PC-3 (cell line): ENCODE measurements around the gene CLOCK. TPM values are rescaled to one million over a fixed set of nuclear protein-coding genes. Genes with fewer than 3 reads are reported as not detected.

ENCODE experiments used
- ATAC-seq: fragments of 200-7000 bp; cut with Tn5 transposase; 2 replicates; pipeline ENCODE4 v1.9.1; 2020; ENCODE audit warnings: mild to moderate bottlenecking, moderate library complexity
- BruUV-seq: library from RNA; stranded (reverse); fragments of 400-500 nt; replicated peaks from 2 replicates; lab custom pipeline; 2021; lab: Mats Ljungman, UMichigan
- CTCF ChIA-PET: fragments of 300-600 bp; sonication (Branson Sonifier 250); formaldehyde crosslinking; loops from one replicate; lab custom pipeline; 2022; ENCODE audit warnings: antibody characterized with exemption; lab: Charles Lee
- POLR2A ChIA-PET: fragments of 300-600 bp; sonication (Branson Sonifier 250); formaldehyde crosslinking; loops from one replicate; lab custom pipeline; 2022; ENCODE audit warnings: antibody characterized with exemption; ENCODE audit not compliant: unreplicated experiment; lab: Charles Lee
- DNase-seq: peaks from one replicate; pipeline ENCODE4 v3.0.0-alpha.2; 2015
- H2AFZ ChIP-seq: fragments of 300-600 bp; sonication (generic); 2 replicates; pipeline ENCODE4 v1.6.0; 2016; ENCODE audit warnings: antibody characterized with exemption, low read length
- H3F3A ChIP-seq: fragments of 300-600 bp; sonication (generic); one replicate; pipeline ENCODE4 v1.6.0; 2017; ENCODE audit warnings: antibody characterized with exemption, low read length, control low read depth, mild to moderate bottlenecking; ENCODE audit not compliant: unreplicated experiment
- H3K27ac ChIP-seq: fragments of 300-600 bp; sonication (generic); 2 replicates; pipeline ENCODE4 v1.5.1; 2016; ENCODE audit warnings: mild to moderate bottlenecking, low read length
- H3K27me3 ChIP-seq: fragments of 300-600 bp; sonication (generic); 2 replicates; pipeline ENCODE4 v1.6.1; 2016; ENCODE audit warnings: low read length, mixed read lengths
- H3K36me3 ChIP-seq: fragments of 300-600 bp; sonication (generic); 2 replicates; pipeline ENCODE4 v1.6.1; 2016; ENCODE audit warnings: low read depth, mixed run types, low read length, mixed read lengths
- H3K4me1 ChIP-seq: fragments of 300-600 bp; sonication (generic); 2 replicates; pipeline ENCODE4 v1.5.1; 2016; ENCODE audit warnings: low read length; ENCODE audit not compliant: insufficient read depth
- H3K4me2 ChIP-seq: fragments of 300-600 bp; sonication (generic); 2 replicates; pipeline ENCODE4 v1.6.0; 2016; ENCODE audit warnings: low read length
- H3K4me3 ChIP-seq: fragments of 300-600 bp; sonication (generic); 2 replicates; pipeline ENCODE4 v1.5.1; 2016; ENCODE audit warnings: mild to moderate bottlenecking, low read length, mixed read lengths
- H3K79me2 ChIP-seq: fragments of 300-600 bp; sonication (generic); 2 replicates; pipeline ENCODE4 v1.6.1; 2017; ENCODE audit warnings: low read length, mixed read lengths
- H3K9ac ChIP-seq: fragments of 300-600 bp; sonication (generic); 2 replicates; pipeline ENCODE4 v1.6.0; 2016; ENCODE audit warnings: mild to moderate bottlenecking, low read length
- H3K9me2 ChIP-seq: fragments of 300-600 bp; sonication (generic); replicated peaks from 2 replicates; pipeline ENCODE4 v1.6.1; 2016; ENCODE audit warnings: mixed run types, low read length, mixed read lengths
- H3K9me3 ChIP-seq: fragments of 300-600 bp; sonication (generic); 2 replicates; pipeline ENCODE4 v1.6.1; 2016; ENCODE audit warnings: low read length, mixed read lengths
- H4K20me1 ChIP-seq: fragments of 300-600 bp; sonication (generic); 2 replicates; pipeline ENCODE4 v1.6.1; 2016; ENCODE audit warnings: low read length, mixed read lengths
- CTCF ChIP-seq: fragments of 300-600 bp; sonication (generic); conservative IDR thresholded peaks from 2 replicates; pipeline ENCODE4 v1.5.1; 2017; ENCODE audit warnings: antibody characterized with exemption, low read depth, mild to moderate bottlenecking, low read length
- EZH2 ChIP-seq: fragments of 300-600 bp; sonication (generic); IDR thresholded peaks from one replicate; pipeline ENCODE4 v1.6.1; 2017; ENCODE audit warnings: antibody characterized with exemption, mild to moderate bottlenecking, low read length; ENCODE audit not compliant: unreplicated experiment
- EZH2phosphoT487 ChIP-seq: fragments of 300-600 bp; sonication (generic); IDR thresholded peaks from 2 replicates; pipeline ENCODE4 v1.6.1; 2018; ENCODE audit warnings: mild to moderate bottlenecking, antibody characterized with exemption, low read length, borderline replicate concordance
- intact Hi-C: fragments of 100-400 bp; cut with micrococcal nuclease; formaldehyde crosslinking; loops from 2 replicates; pipeline ENCODE4 v1.9.0; 2023
- total RNA-seq: library from RNA; depleted of rRNA; stranded (reverse); fragments of >200 nt; gene quantifications from 2 replicates; pipeline ENCODE4 v1.2.3, GENCODE V29; 2014; rRNA removed

The CLOCK gene
- total RNA-seq, 1 experiment from 2014 or later, result 39.7 TPM

GRCh38 chr4:55380576-55380975, 166.1 kb downstream of the CLOCK start:
- Histone ChIP-seq H3K79me2 (no peaks in the 10 kb centered on the region), H3K27ac (no peak overlapping the region), H2AFZ (no peak overlapping the region), H3K9ac (no peak overlapping the region), H3K4me2 (no peak overlapping the region), H4K20me1 (no peaks in the 10 kb centered on the region), H3K36me3 (no peaks in the 10 kb centered on the region), H3K4me1 (peaks cover 28% of the 10 kb centered on the region), H3K9me2 (no peaks in the 10 kb centered on the region), H3K4me3 (no peak overlapping the region), H3K27me3 (no peaks in the 10 kb centered on the region), H3F3A (no peaks in the 10 kb centered on the region), H3K9me3 (no peaks in the 10 kb centered on the region)
- CTCF ChIA-PET, result interaction anchor here (0.6 kb wide), 1 partner anchor 568 kb away, joined by 3 read pairs; the partner anchor contains the start of gene CEP135
- no peak for ATAC-seq
- POLR2A ChIA-PET, result no interaction called here
- DNase-seq, result no peak
- BruUV-seq, result no TSS peak
- TF ChIP-seq EZH2phosphoT487, result no peak
- TF ChIP-seq CTCF, result no peak
- TF ChIP-seq EZH2, result no peak
- intact Hi-C loops, result no loop called here

GRCh38 chr4:55378617-55379467, 167.9 kb downstream of the CLOCK start:
- TSS peak; percentile 99 for BruUV-seq
- Histone ChIP-seq H3K79me2 (no peaks in the 10 kb centered on the region), H3F3A (no peaks in the 10 kb centered on the region), H3K4me1 (peaks cover 20% of the 10 kb centered on the region), H3K9me2 (no peaks in the 10 kb centered on the region), H3K9ac (peak overlapping the region; percentile 41), H3K36me3 (no peaks in the 10 kb centered on the region), H3K27ac (peak overlapping the region; percentile 83), H3K9me3 (no peaks in the 10 kb centered on the region), H3K4me2 (peak overlapping the region; percentile 77), H2AFZ (peak overlapping the region; percentile 74), H3K27me3 (no peaks in the 10 kb centered on the region), H4K20me1 (no peaks in the 10 kb centered on the region), H3K4me3 (peak overlapping the region; percentile 55)
- intact Hi-C loops, result loop anchor here (1.0 kb wide), 3 partner anchors 14 to 31 kb away; no protein-coding TSS in a partner anchor
- no peak for TF ChIP-seq EZH2
- no peak for TF ChIP-seq CTCF
- no peak for TF ChIP-seq EZH2phosphoT487
- ChIA-PET CTCF (interaction anchor here (0.6 to 0.7 kb wide), 2 partner anchors 46 to 355 kb away, joined by 3 to 4 read pairs; no protein-coding TSS in a partner anchor), POLR2A (interaction anchor here (0.6 kb wide), 1 partner anchor 27 kb away, joined by 3 read pairs; no protein-coding TSS in a partner anchor)
- DNase-seq (peak; percentile 99), ATAC-seq (peak; percentile 94)

Other genes starting within 250 kb of the CLOCK start
- gene SRD5A3, start 200.7 kb downstream of the CLOCK start, total RNA-seq, result 15.2 and 24.0 TPM in 2 replicates
- gene TMEM165, start 151.0 kb downstream of the CLOCK start, total RNA-seq, result 146 and 148 TPM in 2 replicates
- gene PDCL2, start 45.3 kb upstream of the CLOCK start, total RNA-seq, result not detected in 2 replicates
- 28.5 and 40.2 TPM in 2 replicates for gene NMU, start 89.4 kb upstream of the CLOCK start, total RNA-seq